NCI-H460 (cell line): ENCODE measurements around the gene TSHB. TPM values are rescaled to one million over a fixed set of nuclear protein-coding genes. Genes with fewer than 3 reads are reported as not detected.

Source experiments
- DNase-seq: peaks from one replicate; pipeline ENCODE4 v3.0.0-alpha.2; 2016; ENCODE audit warnings: low read depth; ENCODE audit errors: extremely low read depth
- total RNA-seq: library from RNA; depleted of rRNA; stranded (reverse); fragments of >200 nt; shearing (Covaris generic); gene quantifications from 2 replicates; pipeline ENCODE4 v1.2.3, GENCODE V29; 2014

TSHB gene
- total RNA-seq, 1 experiment from 2014 or later, result not detected

DNA sequence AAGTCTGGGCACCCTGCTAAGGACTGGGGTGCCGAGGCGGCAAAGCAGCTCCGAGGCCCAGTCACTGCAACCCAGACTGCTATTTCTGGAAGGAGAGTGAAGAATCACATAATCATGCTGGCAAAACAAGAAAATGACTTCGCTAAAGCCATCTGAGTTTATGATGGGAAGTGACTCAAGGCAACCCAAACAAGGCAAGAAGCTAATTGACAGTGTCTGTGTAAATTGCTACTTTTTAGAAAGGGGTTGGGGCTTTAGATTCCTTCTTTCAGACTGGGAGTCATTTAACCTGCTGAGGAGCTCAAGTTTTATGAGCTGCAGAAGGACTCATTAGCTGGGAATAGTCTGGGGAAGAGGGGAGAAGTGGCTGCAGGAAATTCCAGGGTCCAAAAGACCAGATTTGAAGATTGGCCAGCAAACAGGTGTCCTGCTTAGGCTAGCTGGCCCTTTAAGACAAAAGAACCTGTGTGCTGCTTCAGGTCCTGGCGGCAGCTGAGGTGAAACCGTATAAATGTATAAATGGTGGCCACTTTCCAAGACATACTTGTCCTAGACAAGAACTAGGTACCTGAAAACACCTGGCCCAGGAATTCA is 28.1 kb downstream of the TSHB start:
- DNase-seq, result no peak

DNA sequence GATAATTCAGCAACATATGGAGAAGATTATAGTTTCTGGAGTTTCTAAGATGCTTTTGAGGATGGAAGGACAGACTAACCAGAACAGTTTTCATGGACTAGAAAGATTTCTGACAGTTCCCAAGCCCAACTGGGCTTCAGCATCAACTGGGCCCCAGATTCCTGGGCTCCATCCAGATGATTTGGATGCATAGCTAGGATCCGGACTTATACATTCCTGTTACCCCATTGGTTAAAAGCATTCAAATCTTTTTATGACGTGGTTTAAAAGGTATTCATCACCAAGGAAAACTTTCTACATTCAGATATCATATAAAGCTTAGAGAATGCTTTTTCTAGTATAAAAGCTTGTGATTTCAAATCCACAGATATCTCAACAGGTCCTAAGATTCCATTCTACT is 29.7 kb downstream of the TSHB start:
- DNase-seq, result no peak

DNA sequence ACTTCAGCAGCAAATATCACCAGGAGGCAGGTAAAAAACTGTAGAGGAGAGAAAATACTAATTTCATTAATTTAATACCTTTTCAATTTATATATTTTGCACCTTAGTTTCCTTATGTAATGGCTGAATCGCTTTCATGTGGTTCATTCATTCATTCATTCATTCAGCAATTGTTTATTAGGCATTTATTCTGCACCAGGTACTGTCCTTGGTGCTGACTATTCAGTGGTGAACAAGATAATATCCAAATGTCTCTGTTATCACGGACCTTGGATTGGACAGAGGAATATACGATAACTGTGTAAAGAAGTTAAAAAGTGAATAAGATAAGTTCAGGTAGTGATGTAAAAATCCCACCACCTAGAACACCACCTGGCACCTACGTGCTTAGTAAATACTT is 30.9 kb downstream of the TSHB start:
- DNase-seq, result no peak

DNA sequence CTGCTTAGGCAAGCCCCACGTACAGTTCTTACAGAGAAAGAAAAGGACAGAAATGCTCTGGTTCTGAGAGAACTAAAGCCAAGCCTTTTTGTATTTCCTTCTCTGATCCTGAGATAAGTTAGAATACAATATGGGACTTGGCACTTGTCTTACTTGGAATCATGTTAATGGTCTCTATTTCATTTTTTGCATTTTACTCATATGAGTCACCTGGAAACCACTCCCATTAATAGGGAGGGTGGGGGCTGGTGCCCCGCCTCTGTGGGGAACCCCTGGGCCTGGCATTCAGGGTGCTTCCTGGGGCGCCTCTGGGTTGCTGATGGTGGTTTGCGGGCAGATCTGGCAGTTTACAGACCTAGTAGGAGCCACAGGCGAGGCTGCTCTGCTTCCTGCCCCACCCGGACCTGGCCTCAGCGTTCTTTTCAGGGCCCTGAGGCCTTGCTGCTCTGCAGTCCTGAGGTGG is 32.9 kb downstream of the TSHB start:
- no peak for DNase-seq

GRCh38 chr1:115063228-115063901 is 33.7 kb downstream of the TSHB start:
- DNase-seq, result no peak

GRCh38 chr1:115064461-115064860 is 34.8 kb downstream of the TSHB start:
- no peak for DNase-seq

- DNase-seq, result no peak
Measured at GRCh38 chr1:115065021-115065420, 35.4 kb downstream of the TSHB start.

GRCh38 chr1:115067161-115067859 is 37.7 kb downstream of the TSHB start:
- DNase-seq, result no peak

- no peak for DNase-seq
Measured at GRCh38 chr1:115068826-115069585, 39.4 kb downstream of the TSHB start.

- DNase-seq, result no peak
Measured at GRCh38 chr1:115069659-115070308, 40.2 kb downstream of the TSHB start.

GRCh38 chr1:115071012-115071664 is 41.5 kb downstream of the TSHB start:
- no peak for DNase-seq

DNA sequence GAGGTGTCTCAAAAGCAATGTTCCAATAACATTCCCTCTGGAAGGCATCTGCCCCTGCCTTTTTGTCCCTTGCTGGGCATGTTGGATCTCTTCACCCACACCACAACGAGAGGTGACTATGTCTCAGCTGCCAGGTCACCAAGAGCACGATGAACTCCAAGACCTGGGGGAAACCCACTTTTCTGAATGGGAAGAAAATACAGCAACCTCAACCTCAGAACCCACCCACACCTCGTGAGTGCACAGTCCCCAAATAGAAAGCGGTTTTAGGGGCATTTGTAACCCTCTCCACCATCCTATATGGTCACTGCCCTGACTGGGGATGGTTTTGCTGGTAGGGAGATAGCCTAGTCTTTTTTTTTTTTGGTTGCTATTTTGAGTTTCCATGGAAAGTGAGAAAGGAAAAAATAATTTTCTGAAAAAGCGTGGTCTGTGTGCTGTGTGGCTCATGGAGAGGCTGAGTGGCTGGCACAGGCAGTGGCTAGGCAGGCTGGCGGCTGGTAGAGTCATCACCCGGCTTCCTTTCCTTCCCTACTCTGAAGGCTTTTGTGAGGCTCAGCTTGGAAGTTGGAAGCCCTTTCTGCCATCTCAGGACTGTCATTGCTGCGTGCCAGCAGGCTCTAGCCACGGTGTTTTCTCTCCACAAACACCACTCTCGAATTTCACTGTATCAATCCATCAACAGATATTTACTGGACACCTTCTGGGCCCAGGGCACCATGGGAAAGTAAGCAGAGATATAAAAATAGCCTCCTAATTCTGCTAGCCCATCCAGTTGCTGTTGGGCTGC is 43.9 kb downstream of the TSHB start:
- no peak for DNase-seq

- no peak for DNase-seq
Measured at GRCh38 chr1:115074839-115075534, 45.4 kb downstream of the TSHB start.

DNA sequence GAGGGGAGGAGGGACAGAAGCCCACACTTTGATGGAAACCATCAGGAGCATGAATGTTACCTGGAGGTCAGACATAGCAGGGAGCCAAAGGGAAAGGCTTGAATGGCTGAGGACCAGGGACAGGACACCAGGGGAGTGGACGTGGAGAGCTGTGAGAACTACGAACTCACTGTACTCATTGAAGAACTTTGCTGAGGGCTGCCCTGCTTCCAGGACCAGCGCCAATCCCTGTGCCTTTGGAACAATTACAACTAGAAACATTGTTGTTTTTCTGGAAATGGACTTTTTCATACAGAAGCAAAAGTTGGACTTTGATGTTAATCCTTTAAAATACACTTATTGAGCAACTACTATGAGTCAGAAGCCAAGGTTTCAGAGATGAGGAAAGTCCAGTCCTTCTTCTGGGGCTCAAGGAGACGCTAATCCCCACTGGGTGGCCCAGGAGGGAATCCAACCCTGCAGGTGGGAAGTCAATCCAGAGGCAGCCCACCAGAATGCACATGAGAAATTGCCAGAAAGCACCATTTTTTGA is 46.8 kb downstream of the TSHB start:
- no peak for DNase-seq

DNA sequence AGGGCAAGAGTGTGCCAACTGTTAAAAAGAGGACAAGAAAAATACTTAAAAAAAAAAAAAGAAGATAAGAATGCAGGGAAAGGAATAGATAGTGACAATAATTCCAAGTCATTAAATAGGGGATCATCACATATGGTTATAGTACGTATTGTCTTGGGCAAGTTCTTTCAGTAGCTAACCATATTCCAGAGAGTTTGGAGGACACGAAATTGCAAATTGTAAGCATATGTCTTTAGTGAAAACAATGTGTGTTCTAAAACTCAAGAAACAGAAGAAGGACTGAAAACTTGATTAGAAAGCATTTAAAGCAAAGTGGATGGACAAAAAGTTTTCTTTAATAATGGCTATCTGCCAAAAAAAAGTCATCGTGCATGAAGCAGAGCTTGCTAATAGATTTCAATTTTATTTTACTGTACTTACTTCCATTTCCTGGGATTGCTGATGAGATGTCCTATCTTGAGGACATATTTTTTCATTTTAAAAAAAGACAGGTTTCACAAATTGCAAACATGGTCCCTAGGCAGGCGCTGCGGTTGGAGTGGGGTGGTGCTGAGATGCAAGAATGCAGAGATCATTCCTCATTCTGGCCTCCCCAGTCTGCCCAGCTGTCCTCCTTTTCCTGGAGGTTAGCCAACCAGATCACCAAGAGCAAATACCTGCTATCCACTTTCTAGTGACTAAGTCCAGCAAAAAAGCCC is 47.8 kb downstream of the TSHB start:
- no peak for DNase-seq

DNA sequence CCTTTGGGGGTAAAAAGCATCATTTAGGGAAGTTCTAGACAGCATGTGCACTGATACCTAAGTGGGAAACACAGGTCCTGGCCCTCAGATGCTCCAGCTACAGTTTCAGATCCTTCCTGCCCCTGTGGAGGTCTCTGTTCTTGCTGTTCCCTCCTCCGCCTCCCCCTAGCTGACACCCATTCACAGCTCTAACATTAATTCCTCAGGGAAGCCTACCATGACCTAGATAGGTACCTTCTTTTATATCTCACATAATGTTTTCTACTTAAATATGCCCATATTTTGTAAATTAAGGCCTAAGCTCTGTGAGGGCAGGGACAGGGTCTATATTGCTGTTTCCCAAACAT is 48.3 kb downstream of the TSHB start:
- no peak for DNase-seq

- DNase-seq, result no peak
Measured at GRCh38 chr1:115078708-115079107, 49.1 kb downstream of the TSHB start.

- DNase-seq, result no peak
Measured at GRCh38 chr1:115082949-115083348, 53.3 kb downstream of the TSHB start.
